Body of pancreas (tissue), 4 donors: Measurements from ENCODE around the gene TMEM269.

Experiments used
- POLR2A ChIP-seq, 3 donors: fragments of 450-650 bp; IDR thresholded peaks; one replicate each; pipeline ENCODE4 v1.6.1; 2016; ENCODE audit warnings: antibody characterized with exemption in 3 of 3, mild to moderate bottlenecking in 2 of 3
- TF ChIP-seq, protein P1 (sequence below), 7 experiments: fragments of 450-650 bp in 4 of 7; fragments of 200-600 bp in 3 of 7; sonication (generic) in 3 of 7; IDR thresholded peaks; one replicate each; pipeline ENCODE4 v1.5.1; 2016 to 2019; ENCODE audit warnings: antibody characterized with exemption in 7 of 7

GRCh38 chr1:42806593-42806992 is 21.8 kb downstream of the TMEM269 start:
- TF ChIP-seq, protein P1, sequence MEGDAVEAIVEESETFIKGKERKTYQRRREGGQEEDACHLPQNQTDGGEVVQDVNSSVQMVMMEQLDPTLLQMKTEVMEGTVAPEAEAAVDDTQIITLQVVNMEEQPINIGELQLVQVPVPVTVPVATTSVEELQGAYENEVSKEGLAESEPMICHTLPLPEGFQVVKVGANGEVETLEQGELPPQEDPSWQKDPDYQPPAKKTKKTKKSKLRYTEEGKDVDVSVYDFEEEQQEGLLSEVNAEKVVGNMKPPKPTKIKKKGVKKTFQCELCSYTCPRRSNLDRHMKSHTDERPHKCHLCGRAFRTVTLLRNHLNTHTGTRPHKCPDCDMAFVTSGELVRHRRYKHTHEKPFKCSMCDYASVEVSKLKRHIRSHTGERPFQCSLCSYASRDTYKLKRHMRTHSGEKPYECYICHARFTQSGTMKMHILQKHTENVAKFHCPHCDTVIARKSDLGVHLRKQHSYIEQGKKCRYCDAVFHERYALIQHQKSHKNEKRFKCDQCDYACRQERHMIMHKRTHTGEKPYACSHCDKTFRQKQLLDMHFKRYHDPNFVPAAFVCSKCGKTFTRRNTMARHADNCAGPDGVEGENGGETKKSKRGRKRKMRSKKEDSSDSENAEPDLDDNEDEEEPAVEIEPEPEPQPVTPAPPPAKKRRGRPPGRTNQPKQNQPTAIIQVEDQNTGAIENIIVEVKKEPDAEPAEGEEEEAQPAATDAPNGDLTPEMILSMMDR (IDR thresholded peaks at IDR 0.05) = no peak
- TF ChIP-seq POLR2A (IDR thresholded peaks at IDR 0.05) = no peak
